Activated gamma-delta T cell treated with Interleukin-2 at 50 U/mL for 16 hours (primary cell): Measurements from ENCODE around the gene POU2F1.
"Not testable (repeated sequence)": the region's sequence is repeated elsewhere in the genome, so short reads cannot be mapped to it uniquely, and the experiment has no call there.

Source experiments
- DNase-seq: peaks from one replicate; pipeline ENCODE4 v3.0.0-alpha.2; 2020

Gene POU2F1

GRCh38 chr1:167206166-167206835, 14.4 kb upstream of the POU2F1 start:
- DNase-seq = no peak

- DNase-seq = no peak
These were observed 12.6 kb upstream of the POU2F1 start for GRCh38 chr1:167207940-167208623.

- DNase-seq = no peak
These were observed 12.1 kb upstream of the POU2F1 start for GRCh38 chr1:167208624-167208976.

GRCh38 chr1:167209044-167209443, 11.6 kb upstream of the POU2F1 start:
- DNase-seq = no peak

GRCh38 chr1:167210966-167211674, 9.6 kb upstream of the POU2F1 start:
- no peak for DNase-seq

- no peak for DNase-seq
These were observed 8.7 kb upstream of the POU2F1 start for GRCh38 chr1:167212025-167212424.

GRCh38 chr1:167216809-167217208, 3.9 kb upstream of the POU2F1 start:
- no peak for DNase-seq

- DNase-seq = no peak
These were observed 1.5 kb upstream of the POU2F1 start for GRCh38 chr1:167219194-167219593.

GRCh38 chr1:167219646-167220536, 795 bp upstream of the POU2F1 start:
- peak; percentile 89 for DNase-seq

- DNase-seq = no peak
These were observed 546 bp downstream of the POU2F1 start for GRCh38 chr1:167221126-167221737.

- DNase-seq = peak; percentile 49
These were observed 1.3 kb downstream of the POU2F1 start for GRCh38 chr1:167221738-167222610.

- no peak for DNase-seq
These were observed 2.7 kb downstream of the POU2F1 start for GRCh38 chr1:167223144-167224103.

GRCh38 chr1:167224734-167225235, 4.1 kb downstream of the POU2F1 start:
- not testable (repeated sequence) for DNase-seq

- DNase-seq = no peak
These were observed 5.2 kb downstream of the POU2F1 start for GRCh38 chr1:167225920-167226319.

GRCh38 chr1:167227934-167228378, 7.3 kb downstream of the POU2F1 start:
- DNase-seq = no peak

GRCh38 chr1:167229719-167230385, 9.2 kb downstream of the POU2F1 start:
- no peak for DNase-seq

- no peak for DNase-seq
These were observed 9.8 kb downstream of the POU2F1 start for GRCh38 chr1:167230437-167230836.

GRCh38 chr1:167231873-167232450, 11.3 kb downstream of the POU2F1 start:
- DNase-seq = no peak

- no peak for DNase-seq
These were observed 12.1 kb downstream of the POU2F1 start for GRCh38 chr1:167232801-167233200.
